ENCODE measurements around the gene METTL4. TPM values are rescaled to one million over a fixed set of nuclear protein-coding genes. Genes with fewer than 3 reads are reported as not detected.

METTL4 gene
- total and polyA plus RNA-seq, 8 donors = 1.9 to 6.3 (median 2.9) TPM

DNA sequence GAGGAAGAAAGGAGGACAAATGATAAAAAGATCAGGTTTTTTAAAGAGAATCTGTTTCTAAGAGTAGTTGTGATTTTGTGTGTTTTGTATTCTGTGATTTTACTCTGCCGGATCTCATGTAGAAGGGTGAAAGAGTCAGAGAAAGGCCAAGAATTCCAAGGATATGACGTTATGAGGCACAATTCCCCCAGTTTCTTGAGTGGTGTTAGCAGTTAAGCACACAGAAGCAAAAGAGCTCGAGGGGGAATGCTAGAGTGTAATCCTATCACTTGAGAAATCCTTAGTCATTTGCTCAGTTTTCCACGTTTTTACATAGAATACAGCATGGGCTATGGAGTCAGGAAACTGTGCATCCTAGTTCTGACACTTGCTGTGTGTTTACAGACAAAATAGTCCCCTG lies 34.8 kb downstream of the METTL4 start:
- peak in 1 of 4 donors; percentile 41 for ATAC-seq
- Histone ChIP-seq H3K9me3 (no peaks in the 10 kb centered on the region), H3K36me3 (no peaks in the 10 kb centered on the region), H3K27ac (no peak overlapping the region), H3K4me1 (no peaks in the 10 kb centered on the region), H3K27me3 (no peaks in the 10 kb centered on the region), H3K4me3 (no peak overlapping the region)
- no peak for FAIRE-seq
- no peak for DNase-seq
- WGBS, 2 donors = 82 to 93% methylated on average over 4 of the region's 4 CpGs
- TF ChIP-seq, protein P1, sequence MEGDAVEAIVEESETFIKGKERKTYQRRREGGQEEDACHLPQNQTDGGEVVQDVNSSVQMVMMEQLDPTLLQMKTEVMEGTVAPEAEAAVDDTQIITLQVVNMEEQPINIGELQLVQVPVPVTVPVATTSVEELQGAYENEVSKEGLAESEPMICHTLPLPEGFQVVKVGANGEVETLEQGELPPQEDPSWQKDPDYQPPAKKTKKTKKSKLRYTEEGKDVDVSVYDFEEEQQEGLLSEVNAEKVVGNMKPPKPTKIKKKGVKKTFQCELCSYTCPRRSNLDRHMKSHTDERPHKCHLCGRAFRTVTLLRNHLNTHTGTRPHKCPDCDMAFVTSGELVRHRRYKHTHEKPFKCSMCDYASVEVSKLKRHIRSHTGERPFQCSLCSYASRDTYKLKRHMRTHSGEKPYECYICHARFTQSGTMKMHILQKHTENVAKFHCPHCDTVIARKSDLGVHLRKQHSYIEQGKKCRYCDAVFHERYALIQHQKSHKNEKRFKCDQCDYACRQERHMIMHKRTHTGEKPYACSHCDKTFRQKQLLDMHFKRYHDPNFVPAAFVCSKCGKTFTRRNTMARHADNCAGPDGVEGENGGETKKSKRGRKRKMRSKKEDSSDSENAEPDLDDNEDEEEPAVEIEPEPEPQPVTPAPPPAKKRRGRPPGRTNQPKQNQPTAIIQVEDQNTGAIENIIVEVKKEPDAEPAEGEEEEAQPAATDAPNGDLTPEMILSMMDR (IDR thresholded peaks at IDR 0.05) = no peak
- intact Hi-C loops (cut with DNase I) = loop anchor here in 1 of 3 donors (10.0 kb wide), 1 partner anchor 432 kb away; no protein-coding TSS in a partner anchor

DNA sequence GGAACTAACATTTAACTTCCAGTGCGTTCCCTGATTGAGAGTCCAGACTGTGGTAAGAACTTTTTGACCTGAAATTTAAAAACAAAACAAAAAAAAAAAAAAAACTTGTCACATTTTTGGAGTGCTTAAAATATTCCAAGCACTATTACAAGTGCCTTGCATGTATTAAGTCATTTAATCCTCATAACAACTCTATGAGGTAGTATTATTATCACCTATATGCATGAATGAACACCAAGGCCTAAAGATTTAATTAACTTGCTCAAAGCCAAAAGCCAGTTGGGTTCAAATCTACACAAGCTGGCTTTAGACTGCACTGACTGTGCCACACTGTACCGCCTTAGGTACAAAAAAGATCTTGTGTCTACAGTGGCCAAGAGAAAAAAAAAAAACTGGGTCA lies 35.2 kb downstream of the METTL4 start:
- DNase-seq = no peak
- Histone ChIP-seq H3K27me3 (no peaks in the 10 kb centered on the region), H3K4me1 (no peaks in the 10 kb centered on the region), H3K27ac (no peak overlapping the region), H3K4me3 (no peak overlapping the region), H3K9me3 (no peaks in the 10 kb centered on the region), H3K36me3 (no peaks in the 10 kb centered on the region)
- ATAC-seq = no peak
- no peak for FAIRE-seq
- TF ChIP-seq, protein P1 (IDR thresholded peaks at IDR 0.05) = no peak
- 70 to 75% methylated on average over 2 of the region's 2 CpGs for WGBS, 2 donors
- intact Hi-C loops (cut with DNase I) = loop anchor here in 1 of 3 donors (10.0 kb wide), 1 partner anchor 431 kb away; no protein-coding TSS in a partner anchor

DNA sequence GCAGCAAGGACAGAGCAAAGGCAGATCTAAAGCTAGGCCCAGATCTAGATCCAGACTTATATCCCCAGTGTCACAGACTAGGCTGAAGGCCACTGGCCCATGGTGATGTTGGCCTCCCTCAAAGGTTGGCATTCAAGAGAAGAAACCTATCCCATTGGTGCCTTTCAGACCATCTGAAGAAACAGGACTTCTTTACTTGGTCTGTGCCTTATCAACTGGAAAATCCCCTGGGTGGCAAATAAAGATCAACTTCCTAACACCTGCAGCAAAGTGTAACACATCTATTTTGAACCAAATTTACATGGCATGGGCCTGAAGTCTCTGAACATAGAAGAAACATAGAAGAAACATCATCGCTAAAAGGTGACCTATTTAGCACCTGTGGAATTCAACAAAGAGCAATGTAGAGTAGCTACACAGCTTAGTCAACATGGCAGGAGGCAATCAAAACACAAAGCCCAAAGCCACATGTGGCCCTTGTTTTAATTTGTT lies 35.8 kb downstream of the METTL4 start:
- TF ChIP-seq, protein P1 (IDR thresholded peaks at IDR 0.05) = no peak
- Histone ChIP-seq H3K36me3 (no peaks in the 10 kb centered on the region), H3K9me3 (no peaks in the 10 kb centered on the region), H3K27ac (no peak overlapping the region), H3K27me3 (no peaks in the 10 kb centered on the region), H3K4me1 (no peaks in the 10 kb centered on the region), H3K4me3 (no peak overlapping the region)
- FAIRE-seq = no peak
- DNase-seq = no peak
- no peak for ATAC-seq
- intact Hi-C loops (cut with DNase I) = loop anchor here in 1 of 3 donors (10.0 kb wide), 1 partner anchor 431 kb away; no protein-coding TSS in a partner anchor
- WGBS, 2 donors = 98 to 100% methylated on average over 1 of the region's 1 CpG

DNA sequence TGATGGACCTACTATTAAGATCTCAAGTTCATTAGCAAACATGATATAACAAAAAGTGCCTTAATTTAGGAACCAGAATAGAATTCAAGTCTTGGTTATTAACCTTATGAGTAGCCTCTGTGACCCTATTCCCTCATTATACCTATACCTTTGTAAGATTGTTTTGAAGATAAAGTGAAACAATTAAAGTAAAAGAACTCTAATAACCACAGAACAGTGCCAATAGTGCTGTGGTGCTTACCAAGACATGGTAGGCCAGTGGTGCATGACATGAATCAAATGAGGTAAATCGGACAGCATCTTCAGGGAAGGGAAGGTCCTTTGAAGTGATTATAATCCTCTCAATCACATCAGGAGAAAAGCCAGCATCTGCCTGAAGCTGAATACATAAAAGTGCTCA lies 36.4 kb downstream of the METTL4 start:
- 93 to 100% methylated on average over 1 of the region's 1 CpG for WGBS, 2 donors
- DNase-seq = no peak
- no peaks in the 10 kb centered on the region for H3K36me3 ChIP-seq
- intact Hi-C loops (cut with DNase I) = loop anchor here in 1 of 3 donors (10.0 kb wide), 1 partner anchor 430 kb away; no protein-coding TSS in a partner anchor
- FAIRE-seq = no peak
- no peak overlapping the region for H3K4me3 ChIP-seq
- TF ChIP-seq, protein P1 (IDR thresholded peaks at IDR 0.05) = no peak
- H3K27me3 ChIP-seq = no peaks in the 10 kb centered on the region
- no peak for ATAC-seq
- H3K27ac ChIP-seq = no peak overlapping the region
- H3K4me1 ChIP-seq = no peaks in the 10 kb centered on the region
- H3K9me3 ChIP-seq = no peaks in the 10 kb centered on the region

DNA sequence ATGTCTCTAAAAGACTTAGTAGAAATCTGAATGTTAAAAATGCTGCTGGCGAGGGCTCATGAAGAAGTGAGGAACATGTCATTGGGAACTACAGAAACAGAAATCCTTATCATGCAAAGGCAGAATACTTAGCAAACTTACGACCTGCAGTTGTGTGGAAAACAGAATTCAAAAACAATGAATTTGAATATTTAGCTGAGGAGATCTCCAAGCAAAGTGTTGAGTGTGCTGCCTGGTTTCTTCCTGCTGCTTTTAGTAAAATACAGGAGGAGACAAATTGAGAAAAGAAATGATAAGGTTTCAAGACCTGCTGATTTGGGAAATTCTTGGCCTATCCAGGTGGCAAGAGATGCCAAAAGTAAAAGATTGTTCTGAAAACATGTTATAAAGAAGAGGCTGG lies 38.5 kb downstream of the METTL4 start:
- WGBS, 2 donors = 96 to 97% methylated on average over 2 of the region's 2 CpGs
- no peaks in the 10 kb centered on the region for H3K36me3 ChIP-seq
- intact Hi-C loops (cut with DNase I) = loop anchor here in 1 of 3 donors (10.0 kb wide), 1 partner anchor 428 kb away; no protein-coding TSS in a partner anchor
- H3K9me3 ChIP-seq = no peaks in the 10 kb centered on the region
- DNase-seq = no peak
- no peaks in the 10 kb centered on the region for H3K4me1 ChIP-seq
- no peak for ATAC-seq
- H3K27me3 ChIP-seq = no peaks in the 10 kb centered on the region
- H3K27ac ChIP-seq = no peak overlapping the region
- H3K4me3 ChIP-seq = no peak overlapping the region
- TF ChIP-seq, protein P1 (IDR thresholded peaks at IDR 0.05) = no peak
- no peak for FAIRE-seq
